Mucosa of rectum (tissue), 2 donors: ENCODE results near the gene RPS8.
A peak's percentile ranks its signal among the peaks of the same experiment; 100 is the strongest.
"Not testable (repeated sequence)": the region's sequence is repeated elsewhere in the genome, so short reads cannot be mapped to it uniquely, and the experiment has no call there.

ENCODE experiments used
- H3K27ac ChIP-seq, 2 donors: one replicate each; pipeline ENCODE4 v1.7.0; 2013; ENCODE audit warnings: inconsistent platforms in 2 of 2, low read depth in 2 of 2, low read length in 2 of 2
- H3K27me3 ChIP-seq, 2 donors: one replicate each; pipeline ENCODE4 v1.7.0; 2013; ENCODE audit warnings: low read length in 2 of 2; ENCODE audit not compliant: control insufficient read depth in 2 of 2, insufficient read depth in 2 of 2
- H3K36me3 ChIP-seq, 2 donors: one replicate each; pipeline ENCODE4 v1.7.0; 2013; ENCODE audit warnings: low read length in 2 of 2; ENCODE audit not compliant: control insufficient read depth in 2 of 2, insufficient read depth in 2 of 2
- H3K4me1 ChIP-seq, 2 donors: one replicate each; pipeline ENCODE4 v1.7.0; 2013; ENCODE audit warnings: low read length in 2 of 2, mild to moderate bottlenecking in 1 of 2; ENCODE audit not compliant: control insufficient read depth in 2 of 2, insufficient read depth in 2 of 2
- H3K4me3 ChIP-seq, 2 donors: one replicate each; pipeline ENCODE4 v1.7.0; 2013; ENCODE audit warnings: low read length in 2 of 2
- H3K9ac ChIP-seq, 2 donors: one replicate each; pipeline ENCODE4 v1.7.0; 2013; ENCODE audit warnings: low read length in 2 of 2, low read depth in 1 of 2, mild to moderate bottlenecking in 1 of 2
- H3K9me3 ChIP-seq, 2 donors: one replicate each; pipeline ENCODE4 v1.7.0; 2013; ENCODE audit warnings: low read length in 2 of 2; ENCODE audit not compliant: control insufficient read depth in 2 of 2
- donor health status: healthy.
- donor health status: Normal muscosa, but diverticular disease.

RPS8 gene

GRCh38 chr1:44820328-44821239 is 45.2 kb downstream of the RPS8 start:
- peak overlapping the region; percentile 95 to 98 for H3K27ac ChIP-seq
- no peaks in the 10 kb centered on the region for H3K36me3 ChIP-seq
- peaks cover 12 to 14% of the 10 kb centered on the region in 2 donors for H3K4me1 ChIP-seq
- H3K27me3 ChIP-seq: no peaks in the 10 kb centered on the region
- peak overlapping the region; percentile 81 to 83 for H3K4me3 ChIP-seq
- no peaks in the 10 kb centered on the region for H3K9me3 ChIP-seq
- peak overlapping the region; percentile 93 to 98 for H3K9ac ChIP-seq

DNA sequence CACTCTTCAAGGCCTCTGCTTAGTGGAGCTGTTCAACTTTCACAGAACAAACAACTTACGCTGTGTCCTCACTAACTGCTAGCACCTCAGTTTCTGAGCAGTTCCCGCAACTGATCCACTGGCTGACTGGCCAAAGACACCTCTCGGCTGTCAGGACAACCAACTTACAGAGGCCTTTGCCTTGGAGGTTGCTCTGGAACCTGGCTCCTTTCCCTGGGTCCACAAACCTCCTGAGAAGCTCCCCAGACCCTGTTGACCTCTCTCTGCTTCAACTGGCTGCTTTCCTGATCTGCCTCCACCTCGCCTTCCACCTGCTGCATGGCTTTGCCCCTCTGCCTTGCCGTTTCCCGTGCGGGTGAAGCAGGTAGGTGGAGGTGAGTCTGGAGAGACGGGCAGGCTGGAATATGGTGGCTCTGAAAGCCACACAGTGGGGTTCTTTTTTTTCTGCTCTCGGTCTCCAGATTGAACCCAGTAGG is 45.9 kb downstream of the RPS8 start:
- H3K27me3 ChIP-seq: no peaks in the 10 kb centered on the region
- H3K4me1 ChIP-seq: peaks cover 12 to 14% of the 10 kb centered on the region in 2 donors
- H3K9me3 ChIP-seq: no peaks in the 10 kb centered on the region
- no peak overlapping the region for H3K4me3 ChIP-seq
- H3K9ac ChIP-seq: no peak overlapping the region
- no peak overlapping the region for H3K27ac ChIP-seq
- no peaks in the 10 kb centered on the region for H3K36me3 ChIP-seq

- Histone ChIP-seq H3K27me3 (no peaks in the 10 kb centered on the region), H3K9me3 (no peaks in the 10 kb centered on the region), H3K4me1 (peaks cover 12 to 14% of the 10 kb centered on the region in 2 donors), H3K4me3 (no peak overlapping the region), H3K27ac (no peak overlapping the region), H3K36me3 (no peaks in the 10 kb centered on the region), H3K9ac (no peak overlapping the region)
These were observed 46.9 kb downstream of the RPS8 start for GRCh38 chr1:44822131-44822701.

- Histone ChIP-seq H3K27me3 (no peaks in the 10 kb centered on the region), H3K9me3 (no peaks in the 10 kb centered on the region), H3K36me3 (no peaks in the 10 kb centered on the region), H3K9ac (no peak overlapping the region), H3K4me3 (no peak overlapping the region), H3K4me1 (peaks cover 12 to 14% of the 10 kb centered on the region in 2 donors), H3K27ac (no peak overlapping the region)
These were observed 47.7 kb downstream of the RPS8 start for GRCh38 chr1:44822981-44823451.

GRCh38 chr1:44824392-44824791 is 49.1 kb downstream of the RPS8 start:
- H3K9me3 ChIP-seq, H3K36me3 ChIP-seq, H3K4me3 ChIP-seq, H3K27me3 ChIP-seq, H3K9ac ChIP-seq, H3K27ac ChIP-seq: not testable (repeated sequence)
- peaks cover 8 to 10% of the 10 kb centered on the region in 2 donors for H3K4me1 ChIP-seq

- Histone ChIP-seq H3K27ac (peak overlapping the region; percentile 37 to 48), H3K27me3 (no peaks in the 10 kb centered on the region), H3K36me3 (no peaks in the 10 kb centered on the region), H3K4me3 (no peak overlapping the region), H3K9me3 (no peaks in the 10 kb centered on the region), H3K4me1 (no peaks in the 10 kb centered on the region), H3K9ac (peak overlapping the region in 1 of 2 donors; percentile 33)
These were observed 51.2 kb downstream of the RPS8 start for GRCh38 chr1:44826375-44827196.

DNA sequence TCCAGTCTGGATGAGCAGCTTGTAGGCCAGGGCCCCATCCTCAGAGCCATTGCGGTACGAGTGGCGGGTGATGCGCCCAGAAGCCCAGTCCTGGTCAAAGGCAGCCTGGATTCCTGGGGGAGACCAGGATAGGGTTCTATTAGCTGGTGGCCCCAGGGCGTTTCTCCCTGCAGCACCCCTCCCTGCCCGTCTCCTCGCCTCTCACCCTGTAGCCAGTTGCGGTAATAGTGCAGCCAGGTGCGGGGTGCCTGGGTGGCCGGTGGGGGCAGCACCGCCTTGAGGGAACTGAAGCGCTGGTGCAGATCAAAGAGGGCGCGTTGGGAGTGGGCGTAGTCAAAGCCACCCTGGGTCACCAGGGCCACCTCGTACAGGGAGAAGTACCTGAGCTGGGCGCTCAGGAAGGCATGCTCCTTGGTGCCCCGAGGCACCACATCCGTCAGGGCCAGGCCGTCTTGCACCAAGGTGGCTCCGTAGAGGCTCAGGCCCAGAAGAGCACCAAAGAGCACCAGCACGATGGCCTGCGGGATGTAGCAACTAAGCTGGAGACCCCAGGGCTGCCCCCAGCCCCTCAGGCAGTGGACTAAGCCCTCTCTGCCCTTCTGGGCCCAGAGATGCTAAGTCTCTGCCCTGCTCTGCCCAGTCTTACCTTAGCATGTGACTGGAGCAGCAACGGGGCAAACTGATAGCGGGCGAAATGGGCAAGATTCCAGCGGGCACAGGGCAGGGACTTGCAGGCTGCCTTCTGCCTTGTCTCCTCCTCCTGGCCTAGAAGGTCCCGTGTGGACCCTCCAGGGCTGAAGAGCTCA is 52.1 kb downstream of the RPS8 start:
- Histone ChIP-seq H3K4me3 (no peak overlapping the region), H3K27ac (no peak overlapping the region), H3K27me3 (no peaks in the 10 kb centered on the region), H3K4me1 (no peaks in the 10 kb centered on the region), H3K9ac (no peak overlapping the region), H3K36me3 (no peaks in the 10 kb centered on the region), H3K9me3 (no peaks in the 10 kb centered on the region)

DNA sequence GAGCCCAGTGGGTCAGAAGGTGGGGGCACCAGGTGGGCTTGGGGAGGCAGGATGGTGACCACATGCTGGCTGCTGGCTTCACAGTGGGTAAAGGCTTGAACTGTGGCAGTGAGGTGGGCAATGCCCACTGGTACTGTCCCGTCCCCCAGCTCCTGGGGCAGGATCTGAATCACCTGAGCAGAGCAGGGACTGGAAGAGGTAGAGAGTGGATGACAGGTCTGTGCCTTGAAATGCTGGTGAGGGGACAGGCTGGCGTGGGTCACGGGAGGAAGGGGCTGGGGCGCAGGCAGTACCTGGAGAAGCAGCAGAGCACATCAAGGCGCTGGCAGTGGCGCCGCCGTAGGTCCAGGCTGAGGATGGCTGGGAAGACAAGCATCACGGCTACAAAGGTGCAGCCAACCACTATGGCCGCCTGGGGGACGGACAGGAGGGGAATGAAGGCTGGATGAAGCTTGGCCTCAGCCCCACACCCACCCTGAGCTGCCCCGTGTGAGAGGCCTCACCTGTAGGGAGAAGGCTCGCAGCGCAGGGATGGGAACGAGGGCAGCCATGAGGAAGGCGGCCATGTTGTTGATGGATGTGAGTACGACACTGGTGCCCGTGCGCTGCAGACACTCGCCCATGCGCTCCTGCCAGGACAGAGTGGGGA is 52.8 kb downstream of the RPS8 start:
- H3K27me3 ChIP-seq: no peaks in the 10 kb centered on the region
- no peak overlapping the region for H3K9ac ChIP-seq
- no peak overlapping the region for H3K27ac ChIP-seq
- no peaks in the 10 kb centered on the region for H3K4me1 ChIP-seq
- no peak overlapping the region for H3K4me3 ChIP-seq
- H3K36me3 ChIP-seq: no peaks in the 10 kb centered on the region
- H3K9me3 ChIP-seq: no peaks in the 10 kb centered on the region
